Vagina (tissue), 2 donors: Measurements from ENCODE around the gene TEX19. TPM values are rescaled to one million over a fixed set of nuclear protein-coding genes. Genes with fewer than 3 reads are reported as not detected.
A peak's percentile ranks its signal among the peaks of the same experiment; 100 is the strongest.

ENCODE experiments used
- DNase-seq, 2 donors: peaks; one replicate each; pipeline ENCODE4 v3.0.0-alpha.2; 2017; ENCODE audit errors: extremely low spot score in 2 of 2
- H3K27ac ChIP-seq: fragments of 200-600 bp; sonication (generic); one replicate; pipeline ENCODE4 v1.5.1; 2019
- H3K27me3 ChIP-seq: fragments of 200-600 bp; sonication (generic); one replicate; pipeline ENCODE4 v1.5.1; 2019
- H3K36me3 ChIP-seq, 2 donors: fragments of 200-600 bp; sonication (generic); one replicate each; pipeline ENCODE4 v1.5.1; 2017 to 2019
- H3K4me1 ChIP-seq: fragments of 200-600 bp; sonication (generic); one replicate; pipeline ENCODE4 v1.5.1; 2019
- H3K4me3 ChIP-seq, 2 donors: fragments of 200-600 bp; sonication (generic); 1 replicate in 1 of 2; 2 replicates in 1 of 2; pipeline ENCODE4 v1.5.1; 2016 to 2019
- H3K9me3 ChIP-seq: fragments of 200-600 bp; sonication (generic); one replicate; pipeline ENCODE4 v1.5.1; 2019
- CTCF ChIP-seq, 3 experiments: fragments of 450-650 bp in 2 of 3; fragments of 200-600 bp in 1 of 3; sonication (generic) in 1 of 3; IDR thresholded peaks; one replicate each; pipeline ENCODE4 v1.5.1; 2017 to 2019; ENCODE audit warnings: antibody characterized with exemption in 3 of 3, mild to moderate bottlenecking in 2 of 3, moderate library complexity in 2 of 3
- POLR2A ChIP-seq, 2 donors: fragments of 450-650 bp; IDR thresholded peaks; one replicate each; pipeline ENCODE4 v1.6.1; 2017; ENCODE audit warnings: antibody characterized with exemption in 2 of 2, mild to moderate bottlenecking in 2 of 2, moderate library complexity in 2 of 2
- POLR2AphosphoS5 ChIP-seq, 2 donors: sonication (generic); formaldehyde crosslinking; IDR thresholded peaks; one replicate each; pipeline ENCODE4 v1.9.0; 2017; ENCODE audit warnings: antibody characterized with exemption in 2 of 2, mild to moderate bottlenecking in 2 of 2, low read depth in 1 of 2; ENCODE audit not compliant: insufficient read depth in 1 of 2
- intact Hi-C: fragments of 100-400 bp; cut with DNase I; formaldehyde crosslinking; loops from one replicate; pipeline ENCODE4 v1.15.1; 2023
- total RNA-seq: library from RNA; depleted of rRNA; stranded (reverse); fragments of >200 nt; gene quantifications from one replicate; pipeline ENCODE4 v1.2.3, GENCODE V29; 2016

Gene TEX19
- total RNA-seq, 1 donor from 2014 or later: not detected

GRCh38 chr17:82400206-82400605 lies 41.2 kb downstream of the TEX19 start:
- intact Hi-C loops: no loop called here
- Histone ChIP-seq H3K4me1 (peaks cover 38% of the 10 kb centered on the region), H3K9me3 (no peaks in the 10 kb centered on the region), H3K27ac (peak overlapping the region; percentile 79), H3K36me3 (peaks cover 0 to 20% of the 10 kb centered on the region in 2 donors), H3K27me3 (no peaks in the 10 kb centered on the region), H3K4me3 (no peak overlapping the region)
- DNase-seq: no peak
- TF ChIP-seq POLR2AphosphoS5 (IDR thresholded peaks at IDR 0.05; ENCODE audit: insufficient read depth in 1 of 2, low read depth in 1 of 2): no peak
- TF ChIP-seq CTCF (IDR thresholded peaks at IDR 0.05): no peak
- no peak for TF ChIP-seq POLR2A (IDR thresholded peaks at IDR 0.05)

DNA sequence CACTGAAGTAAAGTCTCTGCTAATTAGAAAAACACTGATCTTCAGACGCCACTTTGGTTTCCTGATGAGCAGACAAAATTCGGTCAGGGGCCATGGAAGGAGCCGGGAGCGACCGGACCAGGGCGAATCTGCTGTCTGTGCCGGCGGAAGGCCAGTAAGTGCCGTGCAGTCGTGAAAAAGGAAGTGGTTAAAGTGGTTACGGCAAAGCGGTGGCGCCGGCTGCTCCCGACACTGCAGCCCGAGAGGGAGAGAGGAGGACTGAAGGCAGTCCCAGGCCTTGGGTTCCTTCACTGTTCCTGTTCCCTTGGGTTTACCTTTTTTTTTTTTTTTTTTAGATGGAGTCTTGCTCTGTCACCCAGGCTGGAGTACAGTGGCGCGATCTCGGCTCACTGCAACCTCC lies 41.8 kb downstream of the TEX19 start:
- no peak overlapping the region for H3K27ac ChIP-seq
- TF ChIP-seq POLR2A (IDR thresholded peaks at IDR 0.05) (no peak), POLR2AphosphoS5 (IDR thresholded peaks at IDR 0.05; ENCODE audit: insufficient read depth in 1 of 2, low read depth in 1 of 2) (no peak), CTCF (IDR thresholded peaks at IDR 0.05) (no peak)
- intact Hi-C loops: no loop called here

GRCh38 chr17:82402865-82403264 lies 43.8 kb downstream of the TEX19 start:
- Histone ChIP-seq H3K27ac (no peak overlapping the region), H3K4me3 (no peak overlapping the region), H3K27me3 (no peaks in the 10 kb centered on the region), H3K9me3 (no peaks in the 10 kb centered on the region), H3K4me1 (peaks cover 27% of the 10 kb centered on the region), H3K36me3 (peaks cover 0 to 20% of the 10 kb centered on the region in 2 donors)
- intact Hi-C loops: no loop called here
- TF ChIP-seq POLR2AphosphoS5 (IDR thresholded peaks at IDR 0.05; ENCODE audit: insufficient read depth in 1 of 2, low read depth in 1 of 2) (no peak), CTCF (IDR thresholded peaks at IDR 0.05) (no peak), POLR2A (IDR thresholded peaks at IDR 0.05) (no peak)
- no peak for DNase-seq

More for the DNA sequence above, 41.8 kb downstream of the TEX19 start:
- DNase-seq: no peak
- Histone ChIP-seq H3K9me3 (no peaks in the 10 kb centered on the region), H3K4me1 (peaks cover 38% of the 10 kb centered on the region), H3K36me3 (peaks cover 0 to 20% of the 10 kb centered on the region in 2 donors), H3K4me3 (no peak overlapping the region), H3K27me3 (no peaks in the 10 kb centered on the region)

GRCh38 chr17:82403662-82404660 lies 44.9 kb downstream of the TEX19 start:
- DNase-seq: no peak
- H3K27me3 ChIP-seq: no peaks in the 10 kb centered on the region
- intact Hi-C loops: no loop called here
- TF ChIP-seq POLR2A (IDR thresholded peaks at IDR 0.05): no peak
- TF ChIP-seq POLR2AphosphoS5 (IDR thresholded peaks at IDR 0.05; ENCODE audit: insufficient read depth in 1 of 2, low read depth in 1 of 2): no peak
- TF ChIP-seq CTCF (IDR thresholded peaks at IDR 0.05): no peak
- no peak overlapping the region for H3K27ac ChIP-seq
- no peak overlapping the region for H3K4me3 ChIP-seq
- peaks cover 21% of the 10 kb centered on the region for H3K4me1 ChIP-seq
- H3K36me3 ChIP-seq: peaks cover 0 to 24% of the 10 kb centered on the region in 2 donors
- H3K9me3 ChIP-seq: no peaks in the 10 kb centered on the region

DNA sequence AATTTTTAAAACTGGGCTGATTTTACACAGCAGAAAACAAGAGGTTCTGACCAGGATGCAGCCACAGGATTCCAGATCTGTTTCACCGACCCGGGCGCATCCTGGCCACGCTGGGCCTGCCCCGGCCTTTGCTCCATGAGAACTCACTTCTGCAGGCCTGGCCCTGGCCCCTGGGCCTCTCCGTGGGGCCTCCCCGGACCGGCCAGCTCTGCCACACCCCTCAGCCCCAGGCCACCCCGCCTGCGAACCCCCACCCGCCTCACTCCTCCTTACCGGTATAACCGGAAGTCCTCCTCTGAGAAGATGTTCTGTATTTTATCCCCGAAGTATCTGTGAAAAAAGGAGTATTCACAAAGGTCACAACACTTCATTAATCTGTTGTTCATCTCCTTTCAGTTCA lies 46.0 kb downstream of the TEX19 start:
- intact Hi-C loops: no loop called here
- TF ChIP-seq POLR2A (IDR thresholded peaks at IDR 0.05) (no peak), POLR2AphosphoS5 (IDR thresholded peaks at IDR 0.05; ENCODE audit: insufficient read depth in 1 of 2, low read depth in 1 of 2) (no peak), CTCF (IDR thresholded peaks at IDR 0.05) (no peak)
- Histone ChIP-seq H3K4me1 (peaks cover 10% of the 10 kb centered on the region), H3K36me3 (peaks cover 0 to 24% of the 10 kb centered on the region in 2 donors), H3K9me3 (no peaks in the 10 kb centered on the region), H3K27me3 (no peaks in the 10 kb centered on the region), H3K4me3 (no peak overlapping the region), H3K27ac (no peak overlapping the region)
- DNase-seq: no peak
